Right lobe of liver (tissue), 6 donors: ENCODE data around the gene BCL2L12. TPM values are rescaled to one million over a fixed set of nuclear protein-coding genes. Genes with fewer than 3 reads are reported as not detected.
A peak's percentile ranks its signal among the peaks of the same experiment; 100 is the strongest.

ENCODE experiments used
- ATAC-seq, 4 donors: fragments of 200-7000 bp; cut with Tn5 transposase; one replicate each; pipeline ENCODE4 v1.9.1; 2020; ENCODE audit warnings: mild to moderate bottlenecking in 4 of 4, moderate library complexity in 4 of 4
- DNase-seq, 3 donors: peaks; one replicate each; pipeline ENCODE4 v3.0.0-alpha.2; 2020
- H3K27ac ChIP-seq, 3 donors: fragments of 200-600 bp; one replicate each; pipeline ENCODE4 v1.8.0; 2022
- H3K27me3 ChIP-seq, 2 donors: fragments of 200-600 bp; one replicate each; pipeline ENCODE4 v1.8.0; 2022
- H3K36me3 ChIP-seq, 4 donors: fragments of 200-600 bp; sonication (generic) in 1 of 4; one replicate each; pipeline versions ENCODE4 v1.5.1 to v1.8.0; 2017 to 2022; ENCODE audit warnings: control low read depth in 1 of 4
- H3K4me1 ChIP-seq, 4 donors: fragments of 200-600 bp; sonication (generic) in 1 of 4; one replicate each; pipeline versions ENCODE4 v1.5.1 to v1.8.0; 2017 to 2022; ENCODE audit warnings: control low read depth in 1 of 4
- H3K4me3 ChIP-seq, 3 donors: fragments of 200-600 bp; one replicate each; pipeline ENCODE4 v1.8.0; 2022
- H3K9me3 ChIP-seq, 4 donors: fragments of 200-600 bp; sonication (generic) in 1 of 4; one replicate each; pipeline versions ENCODE4 v1.5.1 to v1.8.0; 2017 to 2022; ENCODE audit warnings: control low read depth in 1 of 4
- POLR2A ChIP-seq: fragments of 450-650 bp; IDR thresholded peaks from one replicate; pipeline ENCODE4 v1.6.1; 2017; ENCODE audit warnings: antibody characterized with exemption, mild to moderate bottlenecking
- WGBS: methylation state at CpG from one replicate; pipeline ENCODE4 v1.1.6; 2018; ENCODE audit warnings: low coverage, low lambda C conversion rate; ENCODE audit not compliant: insufficient coverage; ENCODE audit errors: missing lambda C conversion rate; 5-methylcytosine and 5-hydroxymethylcytosine counted together
- intact Hi-C, 2 donors: fragments of 100-400 bp; cut with DNase I; formaldehyde crosslinking; loops; one replicate each; pipeline versions ENCODE4 v1.11.2 to v1.14.1; 2022
- total RNA-seq, 6 experiments: library from RNA; depleted of rRNA in 2 of 6; stranded (reverse); fragments of >200 nt in 2 of 6; fragmentation: NEBNext Ultra II Directional in 3 of 6; extraction: Animal tissue kit (Norgen Biotek cat#: 25700) in 3 of 6; gene quantifications; one replicate each; pipeline versions ENCODE4 v1.1.0 to v1.2.4, GENCODE V29; 2016 to 2023
- TF ChIP-seq, protein P1 (sequence below), 4 donors: fragments of 200-600 bp in 3 of 4; fragments of 450-650 bp in 1 of 4; IDR thresholded peaks; one replicate each; pipeline versions ENCODE4 v1.5.1 to v1.8.0; 2016 to 2022; ENCODE audit warnings: antibody characterized with exemption in 4 of 4, mild to moderate bottlenecking in 2 of 4
- donor health status: DM: no; HTN: yes; CAD: no.
- donor health status: DM: no; HTN: no; CAD: no.
- donor health status: DM: no; HTN: no; CAD: no.
- donor health status: DM: no; HTN: yes; CAD: no.
- donor health status: DM: no; HTN: yes; CAD: no.

The BCL2L12 gene
- total RNA-seq, 6 experiments from 2014 or later: 4.5 to 11.6 (median 10.5) TPM

GRCh38 chr19:49624967-49625910, 40.5 kb upstream of the BCL2L12 start:
- H3K4me3 ChIP-seq: no peak overlapping the region
- H3K4me1 ChIP-seq: no peaks in the 10 kb centered on the region
- intact Hi-C loops: no loop called here
- DNase-seq: no peak
- peak in 2 of 4 donors; percentile 22 to 25 for ATAC-seq
- TF ChIP-seq, protein P1, sequence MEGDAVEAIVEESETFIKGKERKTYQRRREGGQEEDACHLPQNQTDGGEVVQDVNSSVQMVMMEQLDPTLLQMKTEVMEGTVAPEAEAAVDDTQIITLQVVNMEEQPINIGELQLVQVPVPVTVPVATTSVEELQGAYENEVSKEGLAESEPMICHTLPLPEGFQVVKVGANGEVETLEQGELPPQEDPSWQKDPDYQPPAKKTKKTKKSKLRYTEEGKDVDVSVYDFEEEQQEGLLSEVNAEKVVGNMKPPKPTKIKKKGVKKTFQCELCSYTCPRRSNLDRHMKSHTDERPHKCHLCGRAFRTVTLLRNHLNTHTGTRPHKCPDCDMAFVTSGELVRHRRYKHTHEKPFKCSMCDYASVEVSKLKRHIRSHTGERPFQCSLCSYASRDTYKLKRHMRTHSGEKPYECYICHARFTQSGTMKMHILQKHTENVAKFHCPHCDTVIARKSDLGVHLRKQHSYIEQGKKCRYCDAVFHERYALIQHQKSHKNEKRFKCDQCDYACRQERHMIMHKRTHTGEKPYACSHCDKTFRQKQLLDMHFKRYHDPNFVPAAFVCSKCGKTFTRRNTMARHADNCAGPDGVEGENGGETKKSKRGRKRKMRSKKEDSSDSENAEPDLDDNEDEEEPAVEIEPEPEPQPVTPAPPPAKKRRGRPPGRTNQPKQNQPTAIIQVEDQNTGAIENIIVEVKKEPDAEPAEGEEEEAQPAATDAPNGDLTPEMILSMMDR (IDR thresholded peaks at IDR 0.05): no peak
- no peak for TF ChIP-seq POLR2A
- H3K36me3 ChIP-seq: peaks cover 0 to 15% (median 0%) of the 10 kb centered on the region in 4 donors
- no peaks in the 10 kb centered on the region for H3K9me3 ChIP-seq
- H3K27me3 ChIP-seq: no peaks in the 10 kb centered on the region
- no peak overlapping the region for H3K27ac ChIP-seq
- WGBS: 91% methylated on average over 11 of the region's 27 CpGs

DNA sequence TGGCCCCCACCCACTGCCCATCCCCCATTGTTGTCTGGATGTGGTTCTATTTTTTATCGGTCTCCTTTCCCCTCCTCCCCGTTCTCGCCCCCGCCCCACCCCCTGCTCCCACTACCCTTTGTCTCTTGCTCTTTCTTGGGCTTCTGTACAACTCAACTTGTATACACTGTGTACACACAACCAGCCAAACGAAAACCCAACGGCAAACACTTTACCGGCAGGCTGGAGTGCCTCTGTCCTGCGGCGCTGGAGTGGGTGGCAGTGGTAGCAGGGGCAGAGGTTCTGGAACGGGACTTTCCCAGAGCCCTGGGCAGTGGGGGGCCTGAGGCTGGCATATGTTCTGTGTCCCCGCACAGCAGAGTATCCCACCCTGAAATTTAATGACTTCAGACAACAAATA, 39.5 kb upstream of the BCL2L12 start:
- Histone ChIP-seq H3K4me1 (peaks cover 0 to under 1% (median 0%) of the 10 kb centered on the region in 4 donors), H3K36me3 (peaks cover 0 to 15% (median 0%) of the 10 kb centered on the region in 4 donors), H3K27ac (no peak overlapping the region), H3K9me3 (no peaks in the 10 kb centered on the region), H3K4me3 (no peak overlapping the region), H3K27me3 (no peaks in the 10 kb centered on the region)
- intact Hi-C loops: no loop called here
- DNase-seq (no peak), ATAC-seq (no peak)
- TF ChIP-seq, protein P1 (IDR thresholded peaks at IDR 0.05): no peak
- TF ChIP-seq POLR2A: no peak
- WGBS: 73% methylated on average over 5 of the region's 11 CpGs

DNA sequence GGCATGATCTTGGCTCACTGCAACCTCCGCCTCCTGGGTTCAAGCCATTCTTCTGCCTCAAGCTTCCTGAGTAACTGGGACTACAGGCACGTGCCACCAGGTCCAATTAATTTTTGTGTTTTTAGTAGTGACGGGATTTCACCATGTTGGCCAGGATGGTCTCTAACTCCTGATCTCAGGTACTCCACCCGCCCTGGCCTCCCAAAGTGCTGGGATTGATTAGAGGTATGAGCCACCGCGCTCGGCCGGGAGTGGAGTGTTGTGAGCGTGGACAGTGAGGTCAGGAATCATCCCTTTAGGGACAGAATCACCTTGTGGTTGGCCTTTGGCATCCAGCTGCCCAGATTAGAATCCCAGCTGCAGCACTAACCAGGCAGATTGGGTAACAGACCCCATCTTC, 36.1 kb upstream of the BCL2L12 start:
- Histone ChIP-seq H3K36me3 (peaks cover 0 to 11% (median 0%) of the 10 kb centered on the region in 4 donors), H3K27ac (no peak overlapping the region), H3K4me1 (peaks cover 0 to 8% (median 0%) of the 10 kb centered on the region in 4 donors), H3K9me3 (no peaks in the 10 kb centered on the region), H3K27me3 (no peaks in the 10 kb centered on the region), H3K4me3 (no peak overlapping the region)
- no peak for DNase-seq
- no peak for ATAC-seq
- intact Hi-C loops: no loop called here
- TF ChIP-seq, protein P1 (IDR thresholded peaks at IDR 0.05): no peak
- no peak for TF ChIP-seq POLR2A
- 92% methylated on average over 6 of the region's 9 CpGs for WGBS

DNA sequence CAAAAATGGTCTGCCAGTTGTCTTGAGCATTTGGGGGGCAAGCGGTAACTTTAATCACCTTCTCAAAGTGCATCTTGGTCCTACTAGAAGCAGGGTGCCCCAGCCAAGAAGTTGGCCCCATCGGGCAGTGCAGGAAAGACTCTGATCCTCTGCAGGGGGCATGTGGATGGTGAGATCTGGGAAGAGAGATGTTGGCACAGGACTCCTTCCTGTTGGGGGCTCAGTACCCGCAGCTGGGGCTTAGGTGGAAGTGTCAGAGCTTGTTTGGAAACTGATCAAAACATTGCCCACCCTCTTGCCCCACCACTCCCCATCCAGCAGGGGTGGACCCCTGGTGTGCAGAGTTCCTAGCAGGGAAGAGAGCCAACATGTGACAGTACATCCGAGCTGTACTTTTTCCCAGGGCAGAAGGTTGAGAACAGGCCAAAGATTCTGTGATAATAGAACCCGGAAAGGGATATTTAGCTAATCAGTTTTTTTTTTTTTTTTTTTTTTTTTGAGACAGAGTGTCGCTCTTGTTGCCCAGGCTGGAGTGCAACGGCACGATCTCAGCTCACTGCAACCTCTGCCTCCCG, 34.6 kb upstream of the BCL2L12 start:
- no peak for TF ChIP-seq POLR2A
- TF ChIP-seq, protein P1 (IDR thresholded peaks at IDR 0.05): no peak
- intact Hi-C loops: no loop called here
- Histone ChIP-seq H3K27ac (no peak overlapping the region), H3K36me3 (peaks cover 0 to 11% (median 0%) of the 10 kb centered on the region in 4 donors), H3K4me1 (peaks cover 0 to 8% (median 0%) of the 10 kb centered on the region in 4 donors), H3K4me3 (no peak overlapping the region), H3K9me3 (no peaks in the 10 kb centered on the region), H3K27me3 (no peaks in the 10 kb centered on the region)
- 14% methylated on average over 6 of the region's 9 CpGs for WGBS
- no peak for DNase-seq
- peak; percentile 35 to 64 (median 48) for ATAC-seq
